CD4-positive, alpha-beta T cell treated with Interleukin-15 for 1 hour (primary cell): Measurements from ENCODE around the gene OTOF.

ENCODE experiments used
- DNase-seq: peaks from one replicate; pipeline ENCODE4 v3.0.0-alpha.2; 2020

OTOF gene

GRCh38 chr2:26463244-26464192 lies 14.4 kb downstream of the OTOF start:
- DNase-seq: no peak

GRCh38 chr2:26462511-26463243 lies 15.2 kb downstream of the OTOF start:
- DNase-seq: no peak

- no peak for DNase-seq
Observed at GRCh38 chr2:26462100-26462499, 15.8 kb downstream of the OTOF start.

GRCh38 chr2:26461601-26462023 lies 16.3 kb downstream of the OTOF start:
- no peak for DNase-seq

GRCh38 chr2:26460613-26461031 lies 17.3 kb downstream of the OTOF start:
- DNase-seq: no peak

GRCh38 chr2:26459991-26460612 lies 17.8 kb downstream of the OTOF start:
- no peak for DNase-seq

- DNase-seq: no peak
Observed at GRCh38 chr2:26458365-26459042, 19.4 kb downstream of the OTOF start.

GRCh38 chr2:26457695-26458364 lies 20.1 kb downstream of the OTOF start:
- no peak for DNase-seq

- no peak for DNase-seq
Observed at GRCh38 chr2:26457251-26457666, 20.7 kb downstream of the OTOF start.

GRCh38 chr2:26456440-26457250 lies 21.3 kb downstream of the OTOF start:
- DNase-seq: peak; percentile 25

- DNase-seq: peak; percentile 23
Observed at GRCh38 chr2:26455670-26456439, 22.1 kb downstream of the OTOF start.

- no peak for DNase-seq
Observed at GRCh38 chr2:26455037-26455669, 22.8 kb downstream of the OTOF start.

GRCh38 chr2:26454561-26455001 lies 23.3 kb downstream of the OTOF start:
- DNase-seq: no peak

- no peak for DNase-seq
Observed at GRCh38 chr2:26453421-26454329, 24.2 kb downstream of the OTOF start.

GRCh38 chr2:26451700-26452099 lies 26.2 kb downstream of the OTOF start:
- no peak for DNase-seq

GRCh38 chr2:26450031-26450635 lies 27.8 kb downstream of the OTOF start:
- no peak for DNase-seq

GRCh38 chr2:26449278-26450030 lies 28.5 kb downstream of the OTOF start:
- no peak for DNase-seq

GRCh38 chr2:26448651-26449050 lies 29.3 kb downstream of the OTOF start:
- no peak for DNase-seq
